ENCODE data around the gene MS4A4E. TPM values are rescaled to one million over a fixed set of nuclear protein-coding genes. Genes with fewer than 3 reads are reported as not detected.
"Not testable (repeated sequence)": the region's sequence is repeated elsewhere in the genome, so short reads cannot be mapped to it uniquely, and the experiment has no call there.

Gene MS4A4E
- total RNA-seq, 1 donor from 2014 or later, result not detected

GRCh38 chr11:60221692-60222091 is 21.2 kb downstream of the MS4A4E start:
- DNase-seq (ENCODE audit: low read depth), result no peak

- no peak for DNase-seq (ENCODE audit: low read depth)
Observed at GRCh38 chr11:60221181-60221580, 21.8 kb downstream of the MS4A4E start.

GRCh38 chr11:60214386-60214785 is 28.6 kb downstream of the MS4A4E start:
- no peak for DNase-seq (ENCODE audit: low read depth)

- DNase-seq (ENCODE audit: low read depth), result no peak
Observed at GRCh38 chr11:60211206-60211605, 31.7 kb downstream of the MS4A4E start.

- DNase-seq (ENCODE audit: low read depth), result no peak
Observed at GRCh38 chr11:60209977-60210376, 33.0 kb downstream of the MS4A4E start.

GRCh38 chr11:60208951-60209350 is 34.0 kb downstream of the MS4A4E start:
- DNase-seq (ENCODE audit: low read depth), result no peak

GRCh38 chr11:60208146-60208895 is 34.6 kb downstream of the MS4A4E start:
- peak; percentile 10 for DNase-seq (ENCODE audit: low read depth)

GRCh38 chr11:60206616-60207015 is 36.3 kb downstream of the MS4A4E start:
- no peak for DNase-seq (ENCODE audit: low read depth)

- no peak for DNase-seq (ENCODE audit: low read depth)
Observed at GRCh38 chr11:60204922-60205321, 38.0 kb downstream of the MS4A4E start.

GRCh38 chr11:60201334-60201733 is 41.6 kb downstream of the MS4A4E start:
- not testable (repeated sequence) for DNase-seq (ENCODE audit: low read depth)

- no peak for DNase-seq (ENCODE audit: low read depth)
Observed at GRCh38 chr11:60197442-60197841, 45.5 kb downstream of the MS4A4E start.

GRCh38 chr11:60195923-60196368 is 47.0 kb downstream of the MS4A4E start:
- no peak for DNase-seq (ENCODE audit: low read depth)

GRCh38 chr11:60194511-60194910 is 48.4 kb downstream of the MS4A4E start:
- DNase-seq (ENCODE audit: low read depth), result no peak

- peak; percentile 63 for DNase-seq (ENCODE audit: low read depth)
Observed at GRCh38 chr11:60193687-60194433, 49.1 kb downstream of the MS4A4E start.

GRCh38 chr11:60192564-60192963 is 50.4 kb downstream of the MS4A4E start:
- not testable (repeated sequence) for DNase-seq (ENCODE audit: low read depth)

- not testable (repeated sequence) for DNase-seq (ENCODE audit: low read depth)
Observed at GRCh38 chr11:60188481-60188880, 54.5 kb downstream of the MS4A4E start.

GRCh38 chr11:60186128-60186527 is 56.8 kb downstream of the MS4A4E start:
- not testable (repeated sequence) for DNase-seq (ENCODE audit: low read depth)

- DNase-seq (ENCODE audit: low read depth), result not testable (repeated sequence)
Observed at GRCh38 chr11:60185512-60185827, 57.5 kb downstream of the MS4A4E start.

- no peak for DNase-seq (ENCODE audit: low read depth)
Observed at GRCh38 chr11:60184824-60185511, 58.0 kb downstream of the MS4A4E start.

GRCh38 chr11:60183591-60184205 is 59.2 kb downstream of the MS4A4E start:
- no peak for DNase-seq (ENCODE audit: low read depth)

- DNase-seq (ENCODE audit: low read depth), result no peak
Observed at GRCh38 chr11:60182541-60183330, 60.2 kb downstream of the MS4A4E start, which contains the start of gene MS4A6A. MS4A6A (minus strand) TSS chr11:60183083; CDS start chr11:60181727, 1,356 bp downstream.
